ENCODE data around the gene MNX1. TPM values are rescaled to one million over a fixed set of nuclear protein-coding genes. Genes with fewer than 3 reads are reported as not detected.

Gene MNX1
- total and polyA plus RNA-seq, 9 donors, result not detected

DNA sequence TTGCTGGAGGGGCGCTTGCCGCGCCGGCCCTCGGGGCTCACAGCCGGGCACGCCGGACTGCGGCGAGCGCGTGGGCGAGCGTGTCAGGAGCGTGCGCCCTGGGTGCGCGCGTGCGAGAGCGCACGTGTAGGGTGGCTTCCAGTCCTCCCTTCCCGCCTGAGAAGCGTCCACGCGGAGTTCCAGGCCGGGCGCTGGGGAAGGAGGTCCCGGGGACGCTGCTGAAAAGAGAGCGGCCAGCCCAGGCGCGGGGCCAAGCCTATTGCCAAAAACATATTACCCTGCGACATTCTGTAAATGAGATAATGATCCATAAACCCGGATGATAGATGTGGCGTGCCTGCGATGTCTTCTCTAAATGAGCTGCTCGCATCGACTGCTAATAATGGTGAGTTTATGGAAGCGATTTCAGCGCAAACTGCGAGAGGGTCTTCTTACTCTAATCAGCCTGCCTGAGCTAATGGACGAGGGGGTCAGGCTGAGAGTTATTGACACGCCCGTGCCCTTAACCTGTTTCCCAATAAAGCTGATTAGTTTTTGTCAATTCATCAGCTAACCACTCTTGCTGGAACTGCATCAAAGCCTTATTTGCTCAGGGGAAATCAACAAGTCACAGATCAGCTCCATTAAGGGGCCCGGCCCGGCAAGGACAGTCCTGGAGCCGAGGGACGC, 8.0 kb upstream of the MNX1 start:
- no peaks in the 10 kb centered on the region for H3K9me3 ChIP-seq
- no peaks in the 10 kb centered on the region for H3K27me3 ChIP-seq
- DNase-seq, result no peak
- 2 to 3% (median 2%) methylated on average over 43 to 49 of the region's 49 CpGs for WGBS, 3 donors
- no peak for TF ChIP-seq POLR2A (IDR thresholded peaks at IDR 0.05)
- TF ChIP-seq, protein P1, sequence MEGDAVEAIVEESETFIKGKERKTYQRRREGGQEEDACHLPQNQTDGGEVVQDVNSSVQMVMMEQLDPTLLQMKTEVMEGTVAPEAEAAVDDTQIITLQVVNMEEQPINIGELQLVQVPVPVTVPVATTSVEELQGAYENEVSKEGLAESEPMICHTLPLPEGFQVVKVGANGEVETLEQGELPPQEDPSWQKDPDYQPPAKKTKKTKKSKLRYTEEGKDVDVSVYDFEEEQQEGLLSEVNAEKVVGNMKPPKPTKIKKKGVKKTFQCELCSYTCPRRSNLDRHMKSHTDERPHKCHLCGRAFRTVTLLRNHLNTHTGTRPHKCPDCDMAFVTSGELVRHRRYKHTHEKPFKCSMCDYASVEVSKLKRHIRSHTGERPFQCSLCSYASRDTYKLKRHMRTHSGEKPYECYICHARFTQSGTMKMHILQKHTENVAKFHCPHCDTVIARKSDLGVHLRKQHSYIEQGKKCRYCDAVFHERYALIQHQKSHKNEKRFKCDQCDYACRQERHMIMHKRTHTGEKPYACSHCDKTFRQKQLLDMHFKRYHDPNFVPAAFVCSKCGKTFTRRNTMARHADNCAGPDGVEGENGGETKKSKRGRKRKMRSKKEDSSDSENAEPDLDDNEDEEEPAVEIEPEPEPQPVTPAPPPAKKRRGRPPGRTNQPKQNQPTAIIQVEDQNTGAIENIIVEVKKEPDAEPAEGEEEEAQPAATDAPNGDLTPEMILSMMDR (IDR thresholded peaks at IDR 0.05), result no peak
- no peak for TF ChIP-seq EP300 (IDR thresholded peaks at IDR 0.05)
- no peak overlapping the region for H3K4me3 ChIP-seq
- no peaks in the 10 kb centered on the region for H3K36me3 ChIP-seq
- H3K27ac ChIP-seq, result no peak overlapping the region
- H3K4me1 ChIP-seq (ENCODE audit: insufficient read depth), result peaks cover 1% of the 10 kb centered on the region
- intact Hi-C loops (cut with DNase I), result no loop called here

DNA sequence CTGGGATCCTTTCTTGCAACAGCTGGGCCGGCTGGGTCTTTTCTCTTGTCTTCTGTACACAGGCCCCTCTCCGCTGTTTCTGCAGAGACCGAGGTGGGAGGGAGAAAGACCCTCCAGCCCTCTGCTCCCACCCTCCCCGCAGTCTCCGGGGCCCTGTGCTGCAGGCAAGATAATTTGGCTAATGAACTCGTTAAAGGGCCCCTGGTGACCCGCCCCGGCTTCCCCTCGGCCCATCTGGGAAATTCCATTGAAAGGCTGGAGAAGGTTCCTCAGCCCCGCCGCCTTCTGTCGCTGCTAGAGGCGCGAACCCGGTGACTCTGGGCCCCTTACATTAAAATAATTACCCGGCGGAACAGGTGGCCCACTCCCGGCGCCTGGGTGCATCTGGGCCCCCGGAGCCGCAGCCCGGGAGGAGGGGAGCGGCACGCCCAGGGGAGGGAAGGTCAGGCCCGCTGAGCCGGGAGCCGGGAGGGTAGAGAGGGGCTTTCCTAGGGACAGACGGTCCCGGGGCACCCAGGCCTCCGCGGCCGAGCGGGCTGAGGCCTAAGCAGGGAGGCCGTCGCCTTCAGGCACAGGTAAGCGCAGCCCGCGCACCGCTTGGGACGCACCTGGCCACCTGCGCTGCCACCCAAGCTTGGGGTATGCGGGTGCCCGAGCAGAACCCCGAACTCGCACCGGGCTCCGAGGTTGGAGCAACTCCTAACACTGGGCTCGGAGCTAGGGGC, 7.3 kb upstream of the MNX1 start:
- H3K36me3 ChIP-seq, result no peaks in the 10 kb centered on the region
- no peak for TF ChIP-seq POLR2A (IDR thresholded peaks at IDR 0.05)
- no peak for TF ChIP-seq EP300 (IDR thresholded peaks at IDR 0.05)
- TF ChIP-seq, protein P1 (IDR thresholded peaks at IDR 0.05), result no peak
- no peak overlapping the region for H3K27ac ChIP-seq
- no peaks in the 10 kb centered on the region for H3K9me3 ChIP-seq
- H3K4me1 ChIP-seq (ENCODE audit: insufficient read depth), result peaks cover 1% of the 10 kb centered on the region
- no peak for DNase-seq
- no peaks in the 10 kb centered on the region for H3K27me3 ChIP-seq
- H3K4me3 ChIP-seq, result no peak overlapping the region
- intact Hi-C loops (cut with DNase I), result no loop called here
- WGBS, 3 donors, result 1 to 2% (median 2%) methylated on average over 42 to 48 of the region's 48 CpGs

DNA sequence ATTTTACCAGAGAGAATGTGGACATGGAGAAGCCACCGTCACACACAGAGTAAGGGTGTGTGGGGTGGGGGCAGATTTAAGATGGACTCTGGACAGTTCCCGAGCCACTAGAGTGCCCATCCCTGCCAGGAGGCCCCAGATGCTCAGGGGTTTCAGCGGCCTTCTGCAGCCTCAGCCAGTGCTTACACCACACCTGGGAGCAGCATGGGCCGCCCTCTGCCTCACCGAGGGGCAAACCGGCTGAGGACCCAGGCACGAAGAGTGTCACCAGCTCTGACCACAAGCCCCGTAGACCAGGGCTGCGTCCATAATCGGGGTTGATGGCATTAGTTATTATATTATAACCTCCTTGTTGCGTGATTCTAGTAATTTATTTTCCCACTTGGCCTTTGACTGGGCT, 6.7 kb upstream of the MNX1 start:
- no peak overlapping the region for H3K4me3 ChIP-seq
- no peak for DNase-seq
- WGBS, 3 donors, result 4 to 10% (median 9%) methylated on average over 10 to 11 of the region's 11 CpGs
- intact Hi-C loops (cut with DNase I), result no loop called here
- H3K4me1 ChIP-seq (ENCODE audit: insufficient read depth), result peaks cover 1% of the 10 kb centered on the region
- H3K27me3 ChIP-seq, result no peaks in the 10 kb centered on the region
- H3K27ac ChIP-seq, result no peak overlapping the region
- H3K9me3 ChIP-seq, result no peaks in the 10 kb centered on the region
- TF ChIP-seq POLR2A (IDR thresholded peaks at IDR 0.05), result no peak
- TF ChIP-seq EP300 (IDR thresholded peaks at IDR 0.05), result no peak
- TF ChIP-seq, protein P1 (IDR thresholded peaks at IDR 0.05), result no peak
- H3K36me3 ChIP-seq, result no peaks in the 10 kb centered on the region

DNA sequence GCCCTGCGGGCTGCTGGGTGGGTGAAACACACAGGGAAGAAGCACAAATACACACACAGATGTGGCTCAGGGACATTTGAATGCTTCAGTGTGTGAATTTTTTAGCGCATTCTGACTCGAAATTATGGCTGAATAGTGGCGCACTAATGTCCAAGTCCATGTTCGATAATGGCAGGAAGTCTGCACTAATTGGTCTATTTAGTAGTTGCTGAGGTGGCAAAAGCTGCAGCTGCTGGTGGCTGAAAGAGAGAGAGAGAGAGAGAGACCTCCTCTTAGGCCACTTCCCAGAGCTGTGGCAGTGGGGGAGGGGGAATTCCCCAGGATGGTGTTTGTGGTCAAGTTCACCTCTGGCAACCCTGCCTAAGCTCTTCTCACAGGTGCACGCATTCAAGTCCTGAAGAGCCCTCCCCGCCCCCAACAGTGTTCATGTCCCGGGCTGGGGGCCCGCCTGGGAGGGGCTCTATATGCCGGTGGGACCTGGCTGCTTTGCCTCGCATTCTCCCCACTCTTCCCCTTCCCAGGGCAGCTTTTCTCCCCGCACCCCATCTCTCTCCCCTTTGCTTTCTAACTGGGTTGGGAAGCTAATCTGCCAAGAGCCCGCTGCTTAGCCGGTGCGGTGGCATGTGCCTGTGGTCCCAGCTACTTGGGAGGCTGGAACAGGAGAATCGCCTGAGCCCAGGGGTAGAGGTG, 6.0 kb upstream of the MNX1 start:
- no peaks in the 10 kb centered on the region for H3K27me3 ChIP-seq

More for the DNA sequence above, 6.0 kb upstream of the MNX1 start:
- H3K27ac ChIP-seq, result no peak overlapping the region
- no peaks in the 10 kb centered on the region for H3K9me3 ChIP-seq
- TF ChIP-seq, protein P1 (IDR thresholded peaks at IDR 0.05), result no peak
- TF ChIP-seq EP300 (IDR thresholded peaks at IDR 0.05) (no peak), POLR2A (IDR thresholded peaks at IDR 0.05) (no peak)
- no peaks in the 10 kb centered on the region for H3K36me3 ChIP-seq
- peaks cover 1% of the 10 kb centered on the region for H3K4me1 ChIP-seq (ENCODE audit: insufficient read depth)
- intact Hi-C loops (cut with DNase I), result no loop called here
- 4 to 6% (median 5%) methylated on average over 16 of the region's 16 CpGs for WGBS, 3 donors
- DNase-seq, result no peak
- H3K4me3 ChIP-seq, result no peak overlapping the region
